HG02870 (cell line): ENCODE data around the gene FLT3.
"Not testable (repeated sequence)": the region's sequence is repeated elsewhere in the genome, so short reads cannot be mapped to it uniquely, and the experiment has no call there.

ENCODE experiments used
- ATAC-seq: cut with Tn5 transposase; IDR thresholded peaks from one replicate; pipeline ENCODE4 v1.9.1; 2021; ENCODE audit warnings: mild to moderate bottlenecking, moderate library complexity; ENCODE audit not compliant: unreplicated experiment

Gene FLT3

GRCh38 chr13:28101886-28102285 lies 1.5 kb upstream of the FLT3 start:
- ATAC-seq, result not testable (repeated sequence)

GRCh38 chr13:28099396-28100149 lies 803 bp downstream of the FLT3 start:
- no peak for ATAC-seq

- ATAC-seq, result no peak
Observed at GRCh38 chr13:28097503-28097902, 2.9 kb downstream of the FLT3 start.

GRCh38 chr13:28094306-28094705 lies 6.1 kb downstream of the FLT3 start:
- no peak for ATAC-seq

- ATAC-seq, result no peak
Observed at GRCh38 chr13:28093881-28094280, 6.5 kb downstream of the FLT3 start.

- ATAC-seq, result no peak
Observed at GRCh38 chr13:28092431-28092830, 7.9 kb downstream of the FLT3 start.

- ATAC-seq, result no peak
Observed at GRCh38 chr13:28089065-28089464, 11.3 kb downstream of the FLT3 start.

GRCh38 chr13:28077820-28078219 lies 22.6 kb downstream of the FLT3 start:
- not testable (repeated sequence) for ATAC-seq

GRCh38 chr13:28077231-28077630 lies 23.1 kb downstream of the FLT3 start:
- no peak for ATAC-seq

- no peak for ATAC-seq
Observed at GRCh38 chr13:28071424-28071823, 29.0 kb downstream of the FLT3 start.

- no peak for ATAC-seq
Observed at GRCh38 chr13:28067491-28067890, 32.9 kb downstream of the FLT3 start.

GRCh38 chr13:28058866-28059613 lies 41.3 kb downstream of the FLT3 start:
- ATAC-seq, result no peak

- ATAC-seq, result peak; percentile 64
Observed at GRCh38 chr13:28056970-28057712, 43.2 kb downstream of the FLT3 start.

- peak; percentile 9 for ATAC-seq
Observed at GRCh38 chr13:28056426-28056825, 44.0 kb downstream of the FLT3 start.

- ATAC-seq, result no peak
Observed at GRCh38 chr13:28055357-28055756, 45.0 kb downstream of the FLT3 start.

GRCh38 chr13:28052945-28053344 lies 47.4 kb downstream of the FLT3 start:
- ATAC-seq, result no peak

- peak; percentile 25 for ATAC-seq
Observed at GRCh38 chr13:28049880-28050875, 50.2 kb downstream of the FLT3 start.

- ATAC-seq, result no peak
Observed at GRCh38 chr13:28049215-28049614, 51.2 kb downstream of the FLT3 start.

GRCh38 chr13:28048768-28049167 lies 51.6 kb downstream of the FLT3 start:
- no peak for ATAC-seq

- peak; percentile 92 for ATAC-seq
Observed at GRCh38 chr13:28047757-28048388, 52.5 kb downstream of the FLT3 start.
